PC-3 (cell line): ENCODE data around the gene CTDSP1.

Experiments used
- CTCF ChIP-seq: fragments of 300-600 bp; sonication (generic); conservative IDR thresholded peaks from 2 replicates; pipeline ENCODE4 v1.5.1; 2017; ENCODE audit warnings: antibody characterized with exemption, low read depth, mild to moderate bottlenecking, low read length
- EZH2 ChIP-seq: fragments of 300-600 bp; sonication (generic); IDR thresholded peaks from one replicate; pipeline ENCODE4 v1.6.1; 2017; ENCODE audit warnings: antibody characterized with exemption, mild to moderate bottlenecking, low read length; ENCODE audit not compliant: unreplicated experiment

DNA sequence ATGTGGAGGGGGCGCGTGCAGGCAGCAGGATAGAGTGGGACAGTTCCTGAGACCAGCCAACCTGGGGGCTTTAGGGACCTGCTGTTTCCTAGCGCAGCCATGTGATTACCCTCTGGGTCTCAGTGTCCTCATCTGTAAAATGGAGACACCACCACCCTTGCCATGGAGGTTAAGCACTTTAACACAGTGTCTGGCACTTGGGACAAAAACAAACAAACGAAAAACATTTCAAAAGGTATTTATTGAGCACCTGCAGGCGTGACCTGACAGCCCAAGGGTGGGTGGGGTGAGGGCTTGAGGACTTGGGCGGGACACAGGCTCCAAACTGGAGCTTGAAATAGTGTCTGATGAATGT lies 4.6 kb upstream of the CTDSP1 start:
- TF ChIP-seq CTCF (no peak), EZH2 (no peak)
